Renal cortical epithelial cell (primary cell): Measurements from ENCODE around the gene OCA2. TPM values are rescaled to one million over a fixed set of nuclear protein-coding genes. Genes with fewer than 3 reads are reported as not detected.

Source experiments
- DNase-seq: peaks from one replicate; pipeline ENCODE4 v3.0.0-alpha.2; 2011; ENCODE audit warnings: low read depth
- total RNA-seq: library from RNA; depleted of rRNA; stranded (reverse); fragments of >200 nt; gene quantifications from 2 replicates; pipeline ENCODE4 v1.2.3, GENCODE V29; 2014

OCA2 gene
- total RNA-seq, 1 donor from 2014 or later: 0.40 TPM

GRCh38 chr15:27949089-27949488, 150.0 kb downstream of the OCA2 start:
- DNase-seq: no peak

GRCh38 chr15:27939246-27939645, 159.9 kb downstream of the OCA2 start:
- DNase-seq: no peak

- no peak for DNase-seq
Observed at GRCh38 chr15:27937851-27938250, 161.3 kb downstream of the OCA2 start.

GRCh38 chr15:27936164-27936563, 163.0 kb downstream of the OCA2 start:
- no peak for DNase-seq

GRCh38 chr15:27935328-27935727, 163.8 kb downstream of the OCA2 start:
- DNase-seq: no peak

GRCh38 chr15:27934782-27935181, 164.3 kb downstream of the OCA2 start:
- DNase-seq: no peak

- DNase-seq: no peak
Observed at GRCh38 chr15:27933562-27933961, 165.6 kb downstream of the OCA2 start.

GRCh38 chr15:27932600-27932999, 166.5 kb downstream of the OCA2 start:
- DNase-seq: no peak

- no peak for DNase-seq
Observed at GRCh38 chr15:27928386-27928785, 170.7 kb downstream of the OCA2 start.

GRCh38 chr15:27912283-27912682, 186.8 kb downstream of the OCA2 start:
- DNase-seq: no peak

- no peak for DNase-seq
Observed at GRCh38 chr15:27906802-27907201, 192.3 kb downstream of the OCA2 start.

- no peak for DNase-seq
Observed at GRCh38 chr15:27903405-27903804, 195.7 kb downstream of the OCA2 start.

GRCh38 chr15:27902680-27903385, 196.3 kb downstream of the OCA2 start:
- no peak for DNase-seq

GRCh38 chr15:27899583-27900285, 199.4 kb downstream of the OCA2 start:
- DNase-seq: no peak

GRCh38 chr15:27897481-27897880, 201.6 kb downstream of the OCA2 start:
- no peak for DNase-seq

GRCh38 chr15:27894645-27895044, 204.5 kb downstream of the OCA2 start:
- no peak for DNase-seq

- DNase-seq: no peak
Observed at GRCh38 chr15:27889258-27889657, 209.9 kb downstream of the OCA2 start.

- no peak for DNase-seq
Observed at GRCh38 chr15:27885201-27885600, 213.9 kb downstream of the OCA2 start.

GRCh38 chr15:27884726-27885125, 214.4 kb downstream of the OCA2 start:
- DNase-seq: no peak

- no peak for DNase-seq
Observed at GRCh38 chr15:27878841-27879240, 220.3 kb downstream of the OCA2 start.

GRCh38 chr15:27873828-27874227, 225.3 kb downstream of the OCA2 start:
- DNase-seq: no peak

- DNase-seq: no peak
Observed at GRCh38 chr15:27873039-27873438, 226.1 kb downstream of the OCA2 start.

- no peak for DNase-seq
Observed at GRCh38 chr15:27872355-27872754, 226.8 kb downstream of the OCA2 start.

- DNase-seq: no peak
Observed at GRCh38 chr15:27871902-27872260, 227.2 kb downstream of the OCA2 start.
